HUES64 (cell line): ENCODE data around the gene XIRP2.
"Not testable (repeated sequence)": the region's sequence is repeated elsewhere in the genome, so short reads cannot be mapped to it uniquely, and the experiment has no call there.

Experiments used
- H3K27ac ChIP-seq: 2 replicates; pipeline ENCODE4 v1.7.0; 2013; ENCODE audit warnings: low read depth, low read length, inconsistent platforms
- H3K27me3 ChIP-seq: 2 replicates; pipeline ENCODE4 v1.6.1; 2013; ENCODE audit warnings: mild to moderate bottlenecking, low read length; ENCODE audit not compliant: insufficient read depth
- H3K36me3 ChIP-seq: 2 replicates; pipeline ENCODE4 v1.6.1; 2013; ENCODE audit warnings: mild to moderate bottlenecking, low read length; ENCODE audit not compliant: insufficient read depth
- H3K4me1 ChIP-seq: 2 replicates; pipeline ENCODE4 v1.6.1; 2013; ENCODE audit warnings: mild to moderate bottlenecking, low read length, moderate library complexity; ENCODE audit not compliant: insufficient read depth
- H3K4me3 ChIP-seq: 2 replicates; pipeline ENCODE4 v1.5.1; 2013; ENCODE audit warnings: mild to moderate bottlenecking, low read length, moderate library complexity
- H3K9ac ChIP-seq: 2 replicates; pipeline ENCODE4 v1.6.1; 2013; ENCODE audit warnings: mild to moderate bottlenecking, low read depth, low read length
- H3K9me3 ChIP-seq: 2 replicates; pipeline ENCODE4 v1.6.1; 2013; ENCODE audit warnings: low read depth, low read length; ENCODE audit not compliant: insufficient read depth
- WGBS: fragments of 150-250, 120-280 bp; methylation state at CpG from one replicate; pipeline ENCODE4 v1.1.7; 2013; ENCODE audit warnings: missing lambda C conversion rate; 5-methylcytosine and 5-hydroxymethylcytosine counted together

Gene XIRP2

DNA sequence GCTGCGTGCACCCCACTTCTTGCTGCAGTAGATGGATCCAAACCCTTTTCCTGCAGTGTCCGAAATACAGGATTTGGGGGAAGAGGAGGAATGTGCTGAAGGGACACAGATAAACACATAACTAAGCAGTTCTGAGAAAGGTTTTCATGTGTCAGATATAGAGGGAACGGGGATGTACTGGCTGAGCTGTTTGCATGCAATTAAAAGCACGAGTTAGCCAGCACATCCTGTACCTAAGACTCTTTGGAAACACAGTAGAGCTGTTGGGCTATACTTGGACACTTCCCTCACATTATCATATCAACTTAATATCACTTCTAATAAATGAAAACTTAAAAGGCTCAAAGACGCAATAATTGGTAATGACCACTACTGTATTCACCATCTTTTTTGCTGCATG, 377.4 kb downstream of the XIRP2 start:
- Histone ChIP-seq H3K36me3 (no peaks in the 10 kb centered on the region), H3K9me3 (peaks cover 32% of the 10 kb centered on the region), H3K4me1 (no peaks in the 10 kb centered on the region), H3K9ac (no peak overlapping the region), H3K4me3 (no peak overlapping the region), H3K27ac (no peak overlapping the region), H3K27me3 (no peaks in the 10 kb centered on the region)
- WGBS = 94% methylated on average over 5 of the region's 5 CpGs

DNA sequence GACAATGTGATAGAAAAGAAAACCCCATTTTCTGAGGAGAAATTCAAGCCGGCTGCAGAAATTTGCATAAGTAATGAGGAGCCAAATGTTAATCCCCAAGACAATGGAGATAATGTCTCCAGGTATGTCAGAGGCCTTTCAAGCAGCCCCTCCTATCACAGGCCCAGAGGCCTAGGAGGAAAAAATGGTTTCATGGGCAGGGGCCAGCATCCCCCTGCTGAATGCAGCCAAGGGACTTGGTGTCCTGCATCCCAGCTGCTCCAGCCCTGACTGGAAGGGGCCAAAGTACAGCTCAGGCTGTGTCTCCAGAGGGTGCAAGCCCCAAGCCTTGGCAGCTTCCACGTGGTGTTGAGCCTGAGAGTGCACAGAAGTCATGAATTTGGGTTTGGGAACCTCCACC, 380.0 kb downstream of the XIRP2 start:
- not testable (repeated sequence) for H3K4me3 ChIP-seq, H3K27ac ChIP-seq, H3K9ac ChIP-seq, H3K27me3 ChIP-seq, H3K36me3 ChIP-seq
- WGBS = 90% methylated on average over 2 of the region's 2 CpGs
- Histone ChIP-seq H3K4me1 (peaks cover 18% of the 10 kb centered on the region), H3K9me3 (peaks cover 32% of the 10 kb centered on the region)

DNA sequence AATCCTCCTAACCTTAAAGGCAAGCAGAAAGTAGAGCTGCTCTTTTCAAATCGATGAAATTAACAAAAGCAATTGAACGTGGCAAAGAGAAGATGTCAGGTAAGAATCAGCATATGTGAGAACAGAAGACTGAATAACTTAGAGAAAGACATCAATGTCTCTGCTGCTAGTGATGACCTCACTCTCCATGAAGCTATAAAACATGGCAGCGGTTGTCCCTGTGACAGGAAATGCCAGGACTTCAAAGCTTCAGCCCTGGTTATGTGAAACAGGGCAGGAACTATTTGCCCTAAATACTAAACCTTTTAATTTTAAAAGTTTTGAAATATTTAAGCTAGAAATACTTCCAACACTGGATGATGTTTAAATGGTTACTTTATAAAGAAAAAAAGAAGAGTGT, 383.7 kb downstream of the XIRP2 start:
- Histone ChIP-seq H3K27ac (no peak overlapping the region), H3K4me1 (peaks cover 39% of the 10 kb centered on the region), H3K4me3 (no peak overlapping the region), H3K27me3 (no peaks in the 10 kb centered on the region), H3K9ac (no peak overlapping the region), H3K9me3 (peaks cover 29% of the 10 kb centered on the region), H3K36me3 (no peaks in the 10 kb centered on the region)
- WGBS = 64% methylated on average over 3 of the region's 3 CpGs

DNA sequence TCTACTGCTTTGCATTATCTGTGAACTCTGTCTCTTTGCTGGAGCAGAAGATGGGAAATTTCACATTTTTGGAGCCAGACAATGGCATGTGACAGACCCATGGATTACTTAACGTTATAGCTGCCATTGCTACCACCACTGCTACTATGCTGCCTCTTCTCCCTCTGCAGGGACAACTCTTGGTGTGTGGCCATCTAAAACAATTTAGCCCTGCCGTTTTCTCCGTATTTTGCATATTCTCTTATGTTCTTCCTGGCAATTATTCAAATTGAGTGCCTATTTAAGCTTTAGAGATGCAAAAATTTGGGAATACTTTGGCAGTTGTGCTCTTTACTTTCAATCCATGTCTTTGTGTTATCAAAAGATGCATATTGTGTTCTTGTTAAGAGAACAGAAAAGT, 386.8 kb downstream of the XIRP2 start:
- H3K27me3 ChIP-seq = no peaks in the 10 kb centered on the region

DNA sequence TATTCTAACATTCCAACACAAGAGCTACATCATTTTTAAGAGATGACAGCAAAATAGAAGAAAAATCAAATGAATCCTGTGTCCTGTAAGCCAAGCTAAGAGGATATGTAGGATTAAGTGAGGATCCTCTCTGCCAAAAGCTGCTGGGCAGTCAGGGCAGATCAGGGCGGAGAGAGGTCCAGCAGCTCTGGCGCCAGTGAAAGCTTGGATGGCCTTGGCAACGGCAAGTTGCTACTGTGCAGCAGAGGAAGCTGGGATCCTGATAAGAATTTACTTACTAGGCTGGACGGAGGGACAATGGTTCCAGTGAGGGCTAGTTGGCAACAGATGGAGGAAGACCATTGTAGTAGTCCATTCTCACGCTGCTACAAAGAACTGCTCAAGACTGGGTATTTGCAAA, 391.5 kb downstream of the XIRP2 start:
- Histone ChIP-seq H3K36me3 (peaks cover 3% of the 10 kb centered on the region; the same call in 1 of the 2 replicates), H3K9me3 (peaks cover 10% of the 10 kb centered on the region), H3K27me3 (no peaks in the 10 kb centered on the region), H3K4me3 (no peak overlapping the region), H3K4me1 (peaks cover 20% of the 10 kb centered on the region), H3K9ac (no peak overlapping the region), H3K27ac (no peak overlapping the region)
- 93% methylated on average over 5 of the region's 5 CpGs for WGBS

More for the DNA sequence above, 386.8 kb downstream of the XIRP2 start:
- H3K27ac ChIP-seq = peak overlapping the region; percentile 54; the same call in 1 of the 2 replicates
- peaks cover 3% of the 10 kb centered on the region; the same call in 1 of the 2 replicates for H3K36me3 ChIP-seq
- WGBS = 6% methylated on average over 3 of the region's 3 CpGs
- peaks cover 8% of the 10 kb centered on the region for H3K9me3 ChIP-seq
- H3K9ac ChIP-seq = peak overlapping the region; percentile 15; the same call in 1 of the 2 replicates
- H3K4me1 ChIP-seq = peaks cover 39% of the 10 kb centered on the region
- no peak overlapping the region for H3K4me3 ChIP-seq

DNA sequence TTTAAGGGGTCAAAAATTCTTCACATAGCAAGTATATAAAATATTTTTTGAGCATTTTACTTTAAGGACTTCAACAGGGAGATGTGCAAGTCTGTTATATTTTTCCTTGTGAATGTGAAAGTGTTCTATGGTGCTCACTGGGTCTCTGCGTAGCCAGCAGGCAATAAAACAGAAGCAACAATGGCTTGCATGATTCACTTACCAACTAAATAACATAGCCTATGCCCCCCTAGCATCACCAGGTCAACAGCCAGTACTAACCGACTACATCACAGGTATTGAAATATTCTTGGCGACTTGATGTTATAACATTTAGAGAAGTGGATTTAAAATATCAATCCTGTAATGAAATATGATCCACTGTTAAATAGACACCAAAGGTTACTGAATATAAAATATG, 398.9 kb downstream of the XIRP2 start:
- peaks cover 3% of the 10 kb centered on the region; the same call in 1 of the 2 replicates for H3K9me3 ChIP-seq
- WGBS = 79% methylated on average over 3 of the region's 3 CpGs
- no peak overlapping the region for H3K9ac ChIP-seq

DNA sequence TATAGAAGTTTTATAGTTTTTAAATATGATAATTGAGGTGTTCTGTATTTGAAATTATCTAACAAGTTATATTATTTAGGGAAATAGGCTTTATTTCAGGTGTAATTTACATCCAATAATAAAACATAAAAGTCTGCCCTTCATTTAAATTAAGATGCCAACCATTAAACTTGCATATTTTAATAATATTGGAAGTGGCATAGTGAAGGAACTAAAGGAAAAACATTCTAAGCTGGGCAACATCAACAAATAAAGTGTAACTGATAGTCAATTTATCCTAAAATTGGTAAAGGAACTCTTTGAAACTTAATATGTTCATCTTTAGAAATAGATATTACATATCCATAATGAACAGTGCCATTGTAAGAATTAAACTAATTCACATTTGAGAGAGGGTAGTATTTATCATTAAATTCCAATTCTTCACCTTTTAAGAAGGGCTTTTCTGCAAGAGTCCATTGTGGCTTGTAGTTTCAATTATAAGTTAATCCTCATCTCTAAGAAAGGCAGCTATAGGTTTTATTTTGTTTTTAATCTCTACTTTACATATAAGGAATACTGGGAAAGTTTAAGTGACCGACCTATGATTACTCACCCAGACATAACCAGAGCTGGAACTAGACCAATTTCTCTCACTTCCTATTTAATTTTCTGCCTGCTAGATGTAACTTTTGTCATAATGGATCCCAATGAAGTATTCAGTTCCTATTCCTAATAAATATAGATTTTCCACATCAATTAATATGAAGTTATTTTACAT, 401.6 kb downstream of the XIRP2 start:
- Histone ChIP-seq H3K27me3 (peaks cover 10% of the 10 kb centered on the region), H3K4me1 (peaks cover 32% of the 10 kb centered on the region), H3K9ac (no peak overlapping the region), H3K9me3 (no peaks in the 10 kb centered on the region), H3K36me3 (no peaks in the 10 kb centered on the region), H3K27ac (no peak overlapping the region), H3K4me3 (no peak overlapping the region)
- WGBS = 100% methylated on average over 1 of the region's 1 CpG

More for the DNA sequence above, 398.9 kb downstream of the XIRP2 start:
- Histone ChIP-seq H3K4me1 (peaks cover 37% of the 10 kb centered on the region), H3K36me3 (no peaks in the 10 kb centered on the region), H3K4me3 (no peak overlapping the region), H3K27ac (no peak overlapping the region), H3K27me3 (no peaks in the 10 kb centered on the region)

DNA sequence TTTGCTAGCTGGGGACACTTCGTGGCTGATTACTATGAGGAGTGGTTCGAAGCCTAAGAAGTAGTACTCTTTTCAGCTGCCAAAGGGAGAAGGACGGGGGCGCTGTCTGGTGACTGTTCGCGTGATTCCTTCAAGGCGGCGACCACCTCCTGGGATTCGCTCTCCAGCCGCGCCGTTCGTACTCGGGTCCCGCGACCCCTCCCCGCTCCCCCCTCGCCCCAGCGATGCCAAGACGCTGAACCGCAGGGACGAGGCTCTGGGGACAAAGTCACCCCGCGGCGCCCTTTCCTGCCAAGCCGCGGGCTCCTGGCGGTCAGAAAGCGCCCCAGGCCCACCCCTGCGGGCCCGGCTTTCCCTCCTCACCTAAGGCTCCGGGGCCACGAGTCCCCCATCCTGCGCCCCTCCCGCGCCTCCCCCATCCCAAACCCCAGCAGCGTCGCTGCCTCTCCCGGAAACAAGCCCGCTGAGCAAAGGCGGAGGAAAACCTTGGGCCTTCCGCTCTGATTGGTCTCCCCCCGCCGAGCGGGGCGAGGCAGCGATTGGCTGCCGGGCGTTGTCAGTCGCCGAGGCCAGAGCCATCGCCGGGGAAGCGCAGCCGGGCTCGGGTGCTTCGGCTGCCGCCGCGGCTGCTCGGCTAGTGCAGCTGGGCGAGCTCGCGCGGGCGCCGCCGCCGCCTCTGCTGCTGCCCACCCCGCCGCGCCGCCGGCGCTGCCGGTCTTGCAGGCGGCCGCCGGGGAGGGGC, 404.3 kb downstream of the XIRP2 start, which contains the start of gene B3GALT1:
Gene B3GALT1, plus strand, starts transcription at position 572 of the 742 bp plus-strand sequence.
- Histone ChIP-seq H3K4me1 (peaks cover 52% of the 10 kb centered on the region), H3K9ac (peak within 1 kb of the TSS; percentile 75), H3K4me3 (peak within 1 kb of the TSS; percentile 77), H3K27ac (peak within 1 kb of the TSS; percentile 95), H3K9me3 (no peaks in the 10 kb centered on the region), H3K27me3 (peaks cover 17% of the 10 kb centered on the region), H3K36me3 (no peaks in the 10 kb centered on the region)
- WGBS = under 1% methylated on average over 79 of the region's 79 CpGs

DNA sequence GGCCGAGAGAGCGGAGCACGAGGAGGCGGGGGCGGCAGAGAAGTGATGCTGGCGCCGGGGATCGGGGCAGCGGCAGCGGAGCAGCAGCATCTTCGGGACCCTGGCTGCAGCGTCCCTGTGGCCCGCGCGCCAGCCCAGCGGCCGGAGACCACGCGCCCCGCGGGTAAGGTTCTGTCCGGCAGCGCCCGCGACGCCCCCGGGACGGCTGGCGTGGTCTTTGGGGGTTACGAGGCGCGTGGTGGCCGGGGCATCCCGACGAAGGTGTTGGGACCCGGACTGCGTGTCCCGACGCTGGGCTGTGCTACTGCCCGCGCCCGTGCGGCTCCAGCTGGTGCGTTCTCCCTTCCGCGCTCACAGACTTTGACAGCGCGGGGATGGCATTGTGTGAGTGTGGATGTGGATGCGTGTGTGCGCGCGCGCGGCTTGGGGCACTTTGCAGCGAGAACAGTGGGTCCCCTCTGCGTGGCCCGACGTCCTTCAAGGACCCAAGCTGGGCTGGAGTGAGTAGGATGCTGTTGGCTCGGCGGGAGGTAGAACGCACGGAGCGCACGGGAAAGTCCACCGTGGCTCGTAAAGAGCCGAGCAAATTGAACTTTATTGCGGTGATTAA, 405.0 kb downstream of the XIRP2 start:
- Histone ChIP-seq H3K9ac (peak overlapping the region; percentile 75), H3K27me3 (peaks cover 17% of the 10 kb centered on the region), H3K4me1 (peaks cover 52% of the 10 kb centered on the region), H3K9me3 (no peaks in the 10 kb centered on the region), H3K4me3 (peak overlapping the region; percentile 77), H3K27ac (peak overlapping the region; percentile 58; the same call in 1 of the 2 replicates), H3K36me3 (no peaks in the 10 kb centered on the region)
- WGBS = under 1% methylated on average over 68 of the region's 68 CpGs

DNA sequence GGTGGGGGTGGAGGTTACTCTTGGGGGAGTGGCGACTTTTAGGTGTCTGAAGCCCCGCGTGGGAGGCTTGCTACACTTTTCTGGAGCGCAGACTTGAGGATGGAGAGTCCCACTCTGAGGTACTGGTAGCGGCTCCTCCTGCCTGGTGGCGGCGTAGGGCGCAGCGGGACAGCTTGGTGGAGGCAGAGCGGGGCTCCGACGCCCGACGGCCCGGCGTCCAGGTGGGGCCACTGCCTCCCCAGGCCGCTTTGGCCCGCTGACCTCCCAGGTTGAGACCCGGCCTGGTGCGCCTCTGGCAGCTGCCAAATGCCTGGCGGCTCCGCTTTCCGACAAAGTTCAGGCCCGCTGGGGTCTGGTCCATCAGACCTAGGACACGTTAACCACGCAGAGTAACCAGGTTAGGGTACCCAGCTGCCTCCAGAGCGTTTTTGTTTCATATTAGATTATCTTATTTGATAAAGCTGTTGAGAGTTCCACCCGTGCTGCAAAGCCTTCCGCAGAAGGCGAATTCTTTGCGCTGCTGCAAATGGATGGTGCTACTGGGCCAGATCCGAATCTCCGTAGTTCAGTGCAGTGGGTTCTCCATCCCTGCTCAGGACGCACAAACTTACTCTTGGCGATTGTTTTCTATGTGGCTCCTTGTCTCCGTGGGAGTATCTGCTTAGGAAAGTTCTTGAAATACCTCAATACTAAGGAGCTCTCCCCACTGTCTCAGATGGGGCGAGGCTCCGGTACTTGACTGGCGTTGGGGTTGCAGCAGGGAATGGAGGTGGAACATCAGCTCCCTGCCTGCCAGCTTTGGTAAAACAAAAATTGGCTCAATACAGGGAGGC, 405.9 kb downstream of the XIRP2 start:
- H3K27ac ChIP-seq = no peak overlapping the region
- no peak overlapping the region for H3K9ac ChIP-seq
- 2% methylated on average over 39 of the region's 39 CpGs for WGBS
- H3K27me3 ChIP-seq = peaks cover 17% of the 10 kb centered on the region
- no peaks in the 10 kb centered on the region for H3K9me3 ChIP-seq
- no peaks in the 10 kb centered on the region for H3K36me3 ChIP-seq
- H3K4me1 ChIP-seq = peaks cover 43% of the 10 kb centered on the region
- H3K4me3 ChIP-seq = peak overlapping the region; percentile 77
